Measurements from ENCODE around the gene LRP4.
"Not testable (repeated sequence)": the region's sequence is repeated elsewhere in the genome, so short reads cannot be mapped to it uniquely, and the experiment has no call there.

Gene LRP4

DNA sequence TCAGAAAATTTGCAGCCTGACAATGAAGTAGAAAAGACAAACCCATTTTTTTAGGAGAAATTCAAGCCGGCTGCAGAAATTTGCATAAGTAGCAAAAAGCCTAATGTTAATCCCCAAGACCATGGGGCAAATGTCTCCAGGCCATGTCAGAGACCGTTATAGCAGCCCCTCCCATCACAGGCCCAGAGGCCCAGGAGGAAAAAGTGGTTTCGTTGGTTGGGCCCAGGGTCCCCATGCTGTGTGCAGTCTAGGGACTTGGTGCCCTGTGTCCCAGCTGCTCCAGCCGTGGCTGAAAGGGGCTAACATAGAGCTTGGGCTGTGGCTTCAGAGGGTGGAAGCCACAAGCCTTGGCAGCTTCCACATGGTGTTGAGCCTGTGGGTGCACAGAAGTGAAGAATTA lies 9.6 kb upstream of the LRP4 start:
- DNase-seq (ENCODE audit: low read depth) = not testable (repeated sequence)

DNA sequence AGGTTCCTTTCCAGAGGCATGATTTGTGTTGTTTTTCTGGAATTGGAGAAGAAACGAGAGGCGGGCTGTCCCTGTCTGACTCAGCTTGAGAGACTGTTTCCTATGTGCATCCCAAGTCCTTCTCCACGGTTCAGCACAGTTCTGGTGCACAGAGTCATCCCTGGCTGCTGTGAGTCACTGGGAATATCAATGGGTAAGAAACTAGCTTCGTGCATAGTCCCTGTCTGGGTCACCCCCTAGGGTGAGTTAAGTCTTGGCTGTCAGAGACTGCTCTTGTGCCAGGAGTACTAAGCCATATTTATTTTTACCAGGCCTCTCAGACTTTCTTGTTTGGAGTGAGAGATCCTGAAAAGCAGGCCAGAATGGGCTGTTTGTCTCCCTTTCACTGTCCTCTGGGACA lies 2.4 kb upstream of the LRP4 start:
- DNase-seq (ENCODE audit: low read depth) = no peak

DNA sequence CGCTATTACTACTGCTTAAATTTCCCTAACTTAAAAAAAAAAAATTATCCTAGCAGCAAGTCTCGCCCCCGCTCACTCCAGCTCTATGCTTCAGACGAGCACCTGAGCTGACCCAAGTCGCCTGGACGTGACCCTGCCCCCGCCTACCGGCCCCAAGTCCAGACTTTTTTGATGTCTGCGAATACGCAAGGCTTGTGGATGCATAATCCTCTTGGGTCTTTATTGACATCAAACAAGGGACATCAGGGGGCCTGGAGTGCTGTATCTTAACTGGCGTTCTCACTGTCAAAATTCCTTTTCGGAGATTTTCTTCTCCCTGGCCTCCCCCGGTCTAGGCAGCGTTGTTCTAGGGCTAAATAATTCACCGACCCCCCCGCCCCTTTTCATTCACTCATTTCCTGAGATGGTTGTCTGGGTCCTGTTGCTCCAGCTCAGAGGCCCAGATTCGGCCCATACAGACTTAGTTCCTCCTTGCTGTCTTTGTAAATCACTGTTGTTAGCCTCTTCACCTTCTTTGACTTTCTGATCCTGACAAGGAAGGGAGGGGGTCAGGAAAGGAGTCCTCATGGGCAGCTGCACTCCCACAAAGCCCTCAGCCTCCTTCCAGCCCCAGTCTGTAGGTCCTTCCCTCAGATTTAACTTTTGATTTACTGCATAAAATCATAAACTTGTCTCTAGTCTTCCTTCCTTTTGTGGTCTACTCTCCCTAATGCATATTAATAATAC lies 601 bp upstream of the LRP4 start:
- no peak for DNase-seq (ENCODE audit: low read depth)

DNA sequence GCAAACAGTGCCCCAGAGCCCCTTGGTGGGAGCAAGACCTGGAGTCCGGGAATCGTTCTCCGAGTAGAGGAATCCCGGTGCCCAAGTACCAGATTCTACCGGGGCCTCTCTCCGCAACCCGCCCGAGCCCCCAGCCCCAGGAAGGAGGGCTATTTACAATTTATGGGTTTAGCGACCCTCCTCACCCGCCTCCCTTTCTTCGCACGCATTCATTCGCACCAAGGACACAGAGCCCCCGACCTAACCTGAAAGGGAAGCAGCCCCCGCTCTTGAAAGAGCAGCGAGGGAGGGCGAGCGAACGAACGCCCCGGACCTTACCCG lies 628 bp downstream of the LRP4 start:
- DNase-seq (ENCODE audit: low read depth) = no peak

DNA sequence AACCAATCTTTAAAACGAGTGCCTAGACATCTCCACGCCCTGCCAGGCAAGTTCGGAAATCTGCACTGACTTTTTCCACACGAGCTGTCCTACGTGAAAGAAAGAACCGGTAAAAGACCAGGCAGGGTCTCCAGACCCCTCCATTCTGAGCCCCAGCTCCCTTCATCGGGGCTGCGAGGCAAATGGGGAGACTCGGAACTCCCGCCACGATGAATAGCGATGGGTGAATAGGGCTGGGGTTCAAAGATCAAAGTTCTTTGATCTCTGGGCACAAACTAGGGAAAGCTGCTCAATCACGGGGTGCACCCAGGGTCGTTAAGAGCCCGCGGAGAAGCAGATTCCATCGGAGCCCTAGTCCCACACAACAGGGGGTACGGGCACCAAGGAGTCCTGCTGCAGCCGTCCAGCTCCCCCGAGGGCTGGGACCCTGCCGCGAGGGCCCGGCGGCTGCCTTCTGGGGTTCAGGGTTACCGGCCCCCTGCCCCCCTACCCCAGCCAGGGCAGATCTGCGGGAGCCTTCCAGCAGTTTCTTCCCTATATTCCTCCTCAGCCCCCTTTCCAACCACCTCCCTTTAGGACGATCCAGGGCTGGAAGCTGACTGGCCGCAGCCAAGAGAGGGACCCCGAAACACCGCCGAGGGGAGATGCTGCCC lies 1.1 kb downstream of the LRP4 start:
- no peak for DNase-seq (ENCODE audit: low read depth)

DNA sequence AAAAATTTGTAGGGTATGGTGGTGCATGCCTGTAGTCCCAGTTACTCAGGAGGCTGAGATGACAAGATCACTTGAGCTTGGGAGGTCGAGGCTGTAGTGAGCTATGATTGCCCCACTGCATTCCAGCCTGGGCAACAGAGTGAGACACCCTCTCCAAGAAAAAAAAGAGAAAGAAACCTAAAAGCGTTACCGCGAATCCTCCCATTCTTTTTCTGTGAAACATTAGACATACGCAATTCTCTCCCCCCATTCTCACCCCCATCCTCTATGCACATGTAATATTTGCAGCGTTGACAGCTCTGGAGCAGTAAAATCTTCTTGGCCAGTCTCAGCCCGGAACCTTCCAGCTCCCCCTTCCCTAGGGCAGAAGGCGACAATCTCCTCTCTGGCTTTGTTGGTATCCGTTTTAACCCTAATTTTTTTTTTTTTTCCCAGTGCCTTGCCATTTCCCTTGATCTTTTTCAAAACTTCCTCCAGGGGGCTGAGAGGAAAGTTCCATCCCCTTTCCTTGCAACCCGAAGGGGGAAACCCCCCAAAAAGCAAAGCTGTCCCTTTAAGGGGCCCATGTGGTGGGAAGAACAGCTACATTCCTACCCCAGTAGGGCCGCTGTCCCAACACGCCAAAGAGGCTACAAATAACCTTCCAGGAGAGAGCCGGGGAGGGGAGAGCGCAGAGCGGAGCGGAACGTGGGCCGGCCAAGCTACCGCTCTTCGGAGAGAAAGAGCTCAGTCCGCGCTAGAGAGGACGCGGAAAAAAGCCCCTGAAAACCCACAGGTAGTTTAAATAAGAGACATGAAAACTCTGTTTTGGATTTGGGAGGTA lies 1.9 kb downstream of the LRP4 start:
- no peak for DNase-seq (ENCODE audit: low read depth)

DNA sequence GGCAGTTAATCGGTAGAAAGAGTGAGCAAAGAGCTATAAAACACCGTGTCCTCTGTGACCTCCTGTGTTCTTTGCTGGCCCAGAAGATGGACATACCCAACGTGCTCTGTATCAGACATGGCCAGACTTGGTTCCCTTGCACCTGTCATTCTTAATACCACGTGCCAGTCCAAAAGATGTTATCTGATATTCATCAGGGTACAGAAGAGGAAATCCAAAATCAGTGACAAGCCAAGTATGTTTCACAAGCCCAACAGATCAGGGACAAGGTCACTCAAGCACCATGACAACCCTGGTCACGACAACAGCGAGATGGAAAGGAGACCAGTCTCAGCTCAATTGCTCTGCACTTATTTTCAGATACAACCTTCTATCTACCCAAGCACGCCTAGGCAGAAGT lies 3.4 kb downstream of the LRP4 start:
- DNase-seq (ENCODE audit: low read depth) = no peak

DNA sequence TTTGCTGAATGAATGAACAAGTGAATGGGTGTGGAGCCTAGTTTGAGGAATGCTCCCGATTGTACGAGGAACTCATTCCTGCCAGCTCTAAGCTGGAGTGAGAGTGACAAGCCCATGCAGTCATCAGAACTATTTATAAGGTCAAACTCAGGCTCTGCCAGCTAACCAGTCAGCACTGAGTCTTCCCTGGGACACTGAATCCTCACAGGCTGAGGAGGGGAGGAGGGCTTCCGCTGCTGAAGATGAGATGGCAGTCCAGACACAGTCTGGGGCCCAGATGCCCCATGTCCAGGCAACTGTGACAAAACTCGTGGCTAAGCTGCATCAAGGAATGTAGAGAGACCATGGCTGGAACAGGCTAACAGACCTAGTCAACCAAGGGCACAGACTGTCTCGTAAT lies 4.0 kb downstream of the LRP4 start:
- no peak for DNase-seq (ENCODE audit: low read depth)

DNA sequence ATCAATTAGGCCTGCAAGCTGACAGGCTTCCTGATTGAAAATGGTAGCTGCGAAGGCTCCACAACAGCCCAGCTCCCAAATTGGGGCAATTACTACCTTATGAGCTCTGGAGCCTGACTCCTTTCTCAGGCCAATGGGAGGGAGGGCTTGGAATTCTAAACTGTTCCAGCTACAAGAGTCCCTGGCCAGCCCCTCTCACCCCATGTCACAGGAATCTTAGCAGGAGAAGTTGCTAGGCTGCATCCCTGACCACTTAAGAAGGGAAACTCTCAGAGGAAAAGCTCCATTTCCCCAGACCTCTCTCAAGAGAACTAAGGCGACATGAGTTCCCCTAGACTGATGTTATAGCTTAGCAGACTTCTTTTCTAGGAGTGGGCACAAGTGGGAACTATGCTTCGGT lies 4.9 kb downstream of the LRP4 start:
- DNase-seq (ENCODE audit: low read depth) = no peak

DNA sequence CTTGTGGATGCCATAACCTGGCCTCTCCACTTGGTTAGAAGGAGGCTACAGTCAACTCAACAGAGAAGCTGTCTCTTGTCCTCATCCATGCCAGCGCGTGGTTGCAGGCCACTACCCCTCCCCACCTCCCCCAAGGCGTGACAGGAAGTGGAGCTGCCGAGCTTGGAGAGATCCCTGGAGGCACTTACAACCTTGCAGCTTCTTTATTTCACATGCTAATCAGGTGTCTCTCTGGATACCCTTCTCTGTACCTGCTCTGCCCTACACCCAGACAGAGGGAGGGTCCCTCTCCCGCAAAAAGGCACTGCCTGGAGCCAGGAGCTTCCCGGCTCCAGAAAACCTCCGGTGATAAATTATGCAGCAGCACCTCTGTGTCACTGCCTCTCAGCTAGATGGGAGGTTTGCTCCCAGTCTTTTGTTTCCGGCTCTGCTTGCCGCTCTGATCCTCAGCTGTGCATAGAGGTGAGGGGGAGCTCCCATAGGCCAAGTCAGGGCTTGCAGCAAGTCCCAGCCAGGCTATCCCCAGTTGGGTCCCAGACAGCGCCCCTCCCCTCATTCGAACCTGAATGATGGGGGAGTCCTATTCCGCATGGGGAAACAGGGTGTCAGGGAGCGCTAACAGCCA lies 5.7 kb downstream of the LRP4 start:
- no peak for DNase-seq (ENCODE audit: low read depth)

DNA sequence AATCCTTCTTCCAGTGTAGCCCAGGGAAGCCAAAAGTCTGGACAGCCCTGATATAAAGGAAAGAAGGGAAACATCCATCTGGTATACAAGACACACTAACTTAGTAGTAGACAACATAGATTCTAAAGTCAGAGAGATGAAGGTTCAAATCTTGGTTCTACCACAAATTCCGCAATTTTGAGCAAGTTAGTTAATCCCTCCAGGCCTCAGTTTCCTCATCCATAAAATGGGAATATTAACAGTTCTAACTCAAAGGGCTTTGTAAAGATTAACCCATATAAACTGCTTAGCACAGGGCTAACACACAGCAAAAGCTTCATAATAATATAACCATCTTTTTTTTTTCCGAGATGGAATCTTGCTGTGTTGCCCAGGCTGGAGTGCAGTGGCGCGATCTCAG lies 10.7 kb downstream of the LRP4 start:
- no peak for DNase-seq (ENCODE audit: low read depth)

DNA sequence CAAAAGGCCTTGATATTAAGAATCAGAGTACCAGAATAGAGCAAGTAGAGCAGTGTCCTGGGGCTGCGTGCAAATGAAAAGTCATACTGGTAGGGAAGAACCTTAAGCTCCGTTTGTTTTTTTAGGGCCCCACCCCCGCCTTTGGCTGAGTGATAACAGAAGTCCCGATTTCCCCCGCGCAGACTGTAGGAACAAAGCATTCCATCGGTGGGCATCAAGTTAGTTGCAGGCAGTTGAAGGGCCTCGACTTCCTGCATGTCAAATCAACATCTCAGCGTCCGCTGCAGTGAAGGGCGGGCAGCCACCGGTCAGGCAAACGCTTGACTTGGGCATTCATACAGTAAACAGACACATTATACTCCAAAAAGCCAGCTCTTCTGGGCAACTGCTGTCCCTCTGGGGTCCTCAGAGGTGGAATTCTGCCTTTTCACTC lies 11.7 kb downstream of the LRP4 start:
- DNase-seq (ENCODE audit: low read depth) = no peak

DNA sequence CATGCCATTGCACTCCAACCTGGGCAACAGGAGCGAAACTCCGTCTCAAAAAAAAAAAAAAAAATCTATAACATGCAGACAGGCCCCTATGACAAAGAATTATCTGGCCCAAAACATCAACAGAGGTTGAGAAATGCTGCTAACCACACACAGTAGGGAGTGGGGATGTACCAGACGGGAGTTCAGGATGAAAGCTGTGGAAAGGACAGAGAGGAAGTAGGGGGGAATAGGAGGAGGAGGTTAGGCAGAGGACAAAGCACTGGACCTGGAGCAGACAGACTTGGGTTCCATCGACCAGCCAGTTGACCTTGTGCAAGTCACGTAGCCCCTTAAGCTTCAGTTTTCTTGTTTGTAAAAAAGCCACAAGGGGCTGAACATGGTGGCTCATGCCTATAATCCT lies 12.5 kb downstream of the LRP4 start:
- no peak for DNase-seq (ENCODE audit: low read depth)

DNA sequence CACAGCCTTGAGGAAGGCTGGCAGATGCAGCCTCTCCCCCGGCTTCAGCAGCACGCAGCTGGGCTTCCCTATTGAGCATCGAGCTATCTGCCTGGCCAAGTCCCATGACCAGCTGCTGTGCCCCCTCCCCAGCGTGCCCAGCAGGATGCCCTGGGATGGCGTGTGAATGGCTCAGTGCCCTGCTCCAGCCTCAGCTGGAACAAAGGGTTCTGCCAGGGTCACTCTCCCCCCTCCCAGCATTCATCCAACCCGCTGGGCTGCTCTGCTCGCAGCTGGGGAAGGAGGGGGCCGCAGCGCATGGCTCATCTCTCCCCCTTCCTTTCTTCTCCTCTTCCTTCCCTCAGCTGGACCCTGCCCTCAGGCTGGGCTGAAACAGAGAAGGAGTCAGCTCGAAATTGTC lies 14.5 kb downstream of the LRP4 start:
- DNase-seq (ENCODE audit: low read depth) = no peak

DNA sequence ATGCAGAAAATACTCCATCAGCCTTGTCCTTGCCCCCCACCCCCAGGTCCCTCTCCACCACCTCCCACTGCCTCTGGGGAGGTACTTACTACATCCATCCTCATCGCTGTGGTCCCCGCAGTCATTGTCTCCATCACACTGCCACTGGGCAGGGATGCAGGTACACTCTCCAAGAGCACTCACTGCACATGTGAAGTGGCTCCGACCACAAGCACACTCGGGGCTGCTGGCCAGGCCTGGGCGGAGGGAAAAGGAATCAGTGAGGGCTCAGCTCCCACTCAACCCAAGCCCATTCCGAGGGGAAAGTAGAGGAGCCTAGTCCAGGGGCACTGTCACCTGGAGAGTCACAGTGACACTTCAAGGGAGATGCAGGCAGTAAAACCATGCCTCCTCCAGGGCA lies 15.7 kb downstream of the LRP4 start:
- no peak for DNase-seq (ENCODE audit: low read depth)

DNA sequence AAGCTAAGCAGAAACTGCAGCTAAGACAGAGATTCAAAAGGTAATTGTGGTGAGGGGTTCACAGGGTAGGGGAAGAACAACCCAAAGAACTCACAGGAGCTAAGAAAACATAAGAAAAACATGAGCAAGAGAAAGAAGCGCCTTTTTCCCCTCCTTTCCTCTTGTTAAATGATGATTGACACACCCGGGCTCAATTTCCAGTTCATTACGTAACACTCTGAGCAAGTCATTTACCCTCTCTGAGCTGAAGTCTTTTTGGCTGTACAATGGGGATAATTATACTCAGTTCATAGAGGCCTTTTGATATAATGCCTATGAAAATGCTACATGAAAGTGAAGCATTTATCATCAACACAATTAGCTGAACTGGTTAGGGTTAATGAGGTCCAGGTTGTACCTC lies 17.2 kb downstream of the LRP4 start:
- DNase-seq (ENCODE audit: low read depth) = no peak

DNA sequence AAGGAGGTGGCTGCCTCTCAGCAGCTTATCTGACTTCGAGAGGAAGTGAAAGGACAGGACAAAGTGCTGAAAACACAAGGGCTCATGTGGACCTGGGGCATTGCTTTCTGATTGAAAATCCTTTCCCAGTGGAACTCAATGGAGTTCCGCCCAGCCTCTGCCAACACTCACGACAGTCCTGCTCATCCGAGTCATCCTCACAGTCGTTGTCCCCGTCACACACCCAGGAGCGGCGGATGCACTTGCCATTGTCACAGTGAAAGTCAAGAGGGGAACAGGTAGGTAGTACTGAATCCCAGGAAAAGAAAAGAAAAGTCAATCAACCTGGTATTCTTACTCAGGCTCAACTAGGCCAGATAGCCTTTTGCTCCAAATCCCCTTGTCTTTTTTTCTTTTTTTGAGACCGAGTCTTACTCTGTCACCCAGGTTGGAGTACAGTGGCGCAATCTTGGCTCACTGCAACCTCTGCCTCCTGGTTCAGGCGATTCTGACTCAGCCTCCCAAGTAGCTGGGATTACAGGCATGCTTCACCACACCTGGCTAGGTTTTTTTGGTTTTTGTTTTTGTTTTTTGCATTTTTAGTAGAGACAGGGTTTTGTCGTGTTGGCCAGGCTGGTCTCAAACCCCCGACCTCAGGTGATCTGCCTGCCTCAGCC lies 18.1 kb downstream of the LRP4 start:
- DNase-seq (ENCODE audit: low read depth) = no peak

DNA sequence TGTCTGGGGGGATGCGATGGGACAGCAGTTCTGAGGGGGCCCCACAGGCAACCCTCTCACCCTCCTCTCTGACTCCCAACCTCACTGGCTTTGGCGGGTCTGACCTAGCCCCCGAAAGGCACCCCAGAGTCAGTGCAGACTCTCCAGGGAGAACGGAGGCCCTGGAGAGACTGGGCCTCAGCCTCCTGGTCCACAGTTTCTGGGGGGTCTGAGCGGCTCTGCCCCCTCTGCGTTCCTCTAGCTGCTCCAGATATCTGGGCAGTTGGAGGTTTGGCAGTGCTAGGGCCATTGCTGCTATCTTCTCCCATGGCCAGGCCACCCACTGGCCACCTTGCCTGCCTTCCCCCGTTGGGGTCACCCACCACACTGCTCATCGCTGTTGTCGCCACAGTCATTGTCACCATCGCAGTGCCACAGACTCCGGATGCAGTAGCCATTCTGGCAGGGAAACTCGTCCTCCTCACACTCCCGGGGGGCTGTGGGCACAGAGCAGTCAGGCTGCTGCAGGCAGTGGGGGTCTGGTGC lies 18.8 kb downstream of the LRP4 start:
- no peak for DNase-seq (ENCODE audit: low read depth)

DNA sequence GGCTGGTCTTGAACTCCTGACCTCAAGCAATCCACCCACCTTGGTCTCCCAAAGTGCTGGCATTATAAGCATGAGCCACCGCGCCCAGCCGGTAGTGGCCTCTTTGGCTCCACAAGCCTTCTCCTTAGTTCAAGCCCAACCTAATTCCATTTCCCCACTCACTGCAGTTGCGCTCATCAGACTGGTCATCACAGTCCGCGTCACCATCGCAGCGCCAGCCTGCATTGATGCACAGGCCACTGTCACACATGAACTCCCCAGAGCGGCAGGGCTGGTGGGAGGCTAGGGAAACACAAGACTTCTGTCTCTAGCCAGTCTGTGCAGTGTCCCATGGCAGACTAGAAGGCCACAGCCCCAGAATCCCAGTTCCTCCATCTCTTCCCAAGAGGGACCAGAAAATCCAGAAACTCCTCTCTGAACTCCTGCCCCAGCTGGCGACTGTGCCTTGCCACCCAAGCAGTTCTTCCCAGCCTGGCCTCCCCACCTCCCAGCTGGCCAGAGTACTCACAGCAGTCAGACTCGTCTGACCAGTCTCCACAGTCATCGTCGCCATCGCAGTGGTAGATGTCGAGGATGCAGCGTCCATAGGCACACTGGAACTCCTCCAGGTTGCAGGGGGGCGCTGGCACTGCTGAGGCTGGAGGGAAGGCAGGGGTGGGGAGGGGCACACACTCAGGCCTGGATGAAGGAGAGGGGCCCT lies 19.8 kb downstream of the LRP4 start:
- no peak for DNase-seq (ENCODE audit: low read depth)

DNA sequence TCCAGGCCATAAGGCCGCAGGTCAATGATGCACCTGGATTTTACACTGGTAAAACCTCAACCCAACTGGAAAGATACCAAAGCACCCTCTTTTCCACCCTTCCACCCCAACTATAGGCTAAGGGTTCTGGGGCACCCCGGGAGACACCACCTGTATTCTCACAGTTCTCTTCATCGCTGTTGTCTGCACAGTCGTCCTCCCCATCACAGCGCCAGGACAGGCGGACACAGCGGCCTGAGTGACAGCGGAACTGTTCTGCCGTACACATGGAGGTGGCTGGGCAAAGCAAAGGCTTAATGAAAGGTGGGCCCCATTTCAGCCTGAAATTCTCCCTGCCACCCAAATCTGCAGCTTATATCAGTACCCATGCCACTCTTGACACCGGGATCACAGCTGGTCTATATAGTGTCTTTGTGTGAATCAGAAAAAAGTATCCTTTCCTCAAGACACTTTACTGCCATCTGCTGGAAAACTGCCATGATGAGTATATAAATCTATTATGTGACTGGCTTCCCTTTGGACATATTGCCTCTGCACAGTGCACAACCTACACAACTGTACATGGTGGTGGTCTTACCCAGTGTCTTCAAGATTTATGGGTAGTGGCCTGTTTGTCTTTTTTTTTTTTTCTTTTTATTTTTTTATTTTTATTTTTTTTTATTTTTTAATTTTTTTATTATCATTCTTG lies 21.5 kb downstream of the LRP4 start:
- no peak for DNase-seq (ENCODE audit: low read depth)

DNA sequence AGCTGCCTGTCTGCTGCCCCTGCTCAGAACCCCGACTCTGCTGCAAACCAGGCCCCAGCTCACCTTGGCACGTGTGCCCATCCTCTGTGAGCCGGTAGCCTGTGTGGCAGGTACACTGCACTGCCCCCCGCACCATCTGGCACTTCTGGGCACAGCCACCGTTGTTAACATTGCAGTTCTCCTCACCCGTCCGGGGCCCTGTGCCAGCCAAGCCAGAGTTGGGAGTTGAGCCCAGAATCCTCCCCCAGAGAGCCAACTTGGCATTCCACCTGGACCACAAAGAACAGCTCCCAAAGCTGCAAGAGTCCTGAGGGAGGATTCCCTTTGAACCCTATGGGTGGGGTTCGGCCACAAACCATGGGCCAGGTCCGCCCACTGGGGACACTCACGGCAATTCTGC lies 22.5 kb downstream of the LRP4 start:
- DNase-seq (ENCODE audit: low read depth) = no peak
